HG02870 (cell line): ENCODE measurements around the gene OAF.
"Not testable (repeated sequence)": the region's sequence is repeated elsewhere in the genome, so short reads cannot be mapped to it uniquely, and the experiment has no call there.

ENCODE experiments used
- ATAC-seq: cut with Tn5 transposase; IDR thresholded peaks from one replicate; pipeline ENCODE4 v1.9.1; 2021; ENCODE audit warnings: mild to moderate bottlenecking, moderate library complexity; ENCODE audit not compliant: unreplicated experiment

Gene OAF

DNA sequence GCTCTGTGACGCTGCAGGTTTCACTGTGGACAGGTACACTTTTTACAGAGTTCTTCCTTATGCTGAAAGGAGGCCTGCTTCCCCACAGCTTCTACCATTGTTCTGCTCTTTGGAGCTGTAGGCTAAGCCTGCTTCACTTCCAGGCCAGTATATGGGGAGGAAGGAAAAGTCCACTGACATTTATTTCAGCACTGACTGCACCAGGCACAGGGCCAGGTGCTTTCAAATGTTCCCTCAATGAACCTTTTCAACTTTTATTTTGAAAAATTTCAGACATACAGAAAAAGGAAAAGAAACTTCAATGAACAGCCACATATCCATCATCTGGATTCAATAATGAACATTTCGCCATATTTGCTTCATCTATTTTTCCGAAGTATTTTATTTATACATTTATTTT, 51.1 kb downstream of the OAF start:
- no peak for ATAC-seq

DNA sequence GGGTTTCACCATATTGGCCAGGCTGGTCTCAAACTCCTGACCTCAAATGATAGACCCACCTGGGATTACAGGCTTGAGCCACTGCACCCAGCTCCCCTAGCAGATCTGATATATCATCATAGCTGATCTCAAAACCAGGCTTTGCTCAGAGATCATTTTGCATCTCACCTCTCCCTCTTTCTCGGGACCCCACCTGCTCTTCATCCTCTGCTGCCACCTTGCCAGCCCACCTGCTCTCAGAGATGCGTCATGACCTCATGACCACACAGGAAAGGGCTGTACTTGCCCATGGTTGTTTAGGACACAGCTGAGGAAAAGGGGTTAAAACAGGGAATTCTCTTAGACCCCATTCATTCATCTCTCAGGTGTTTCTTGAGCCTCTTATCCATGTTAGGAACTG, 56.5 kb downstream of the OAF start:
- ATAC-seq, result no peak

DNA sequence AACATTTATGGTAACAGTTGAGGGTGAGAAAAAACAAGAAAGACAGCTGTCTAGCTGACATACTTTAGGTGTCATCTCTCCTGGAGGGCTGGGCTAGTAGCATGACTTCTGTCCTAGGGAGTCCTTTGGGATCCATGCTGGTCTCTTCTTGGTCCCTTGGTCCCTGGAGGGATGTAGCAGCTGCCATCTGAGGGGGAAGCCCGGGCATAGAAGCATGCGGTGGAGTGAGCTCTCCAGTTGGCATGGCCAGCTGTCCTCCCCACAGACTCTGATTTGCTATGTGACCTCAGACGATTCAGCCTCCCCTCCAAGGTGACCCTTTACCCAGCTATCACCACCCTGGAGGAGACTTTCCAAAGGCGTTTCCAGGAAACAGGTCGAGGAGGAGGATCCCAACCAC, 57.9 kb downstream of the OAF start:
- no peak for ATAC-seq

DNA sequence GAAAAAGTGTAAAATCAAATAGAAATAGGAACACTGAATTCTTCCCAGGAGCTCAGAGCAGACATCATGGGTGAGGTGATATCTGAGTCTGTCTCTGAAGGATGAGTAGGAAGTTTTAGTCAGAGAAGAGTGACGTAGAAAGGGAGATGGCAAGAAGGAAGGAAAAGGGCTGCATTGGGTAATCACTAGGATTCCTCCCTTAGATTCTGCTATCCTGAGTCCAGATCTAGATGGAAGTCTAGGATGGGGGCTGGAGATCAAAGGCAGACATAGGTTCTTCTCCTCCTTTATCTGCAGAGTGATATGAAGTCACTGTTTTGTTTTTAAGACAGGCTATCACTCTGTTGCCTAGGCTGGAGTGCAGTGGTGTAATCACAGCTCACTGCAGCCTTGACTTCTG, 59.6 kb downstream of the OAF start:
- no peak for ATAC-seq

DNA sequence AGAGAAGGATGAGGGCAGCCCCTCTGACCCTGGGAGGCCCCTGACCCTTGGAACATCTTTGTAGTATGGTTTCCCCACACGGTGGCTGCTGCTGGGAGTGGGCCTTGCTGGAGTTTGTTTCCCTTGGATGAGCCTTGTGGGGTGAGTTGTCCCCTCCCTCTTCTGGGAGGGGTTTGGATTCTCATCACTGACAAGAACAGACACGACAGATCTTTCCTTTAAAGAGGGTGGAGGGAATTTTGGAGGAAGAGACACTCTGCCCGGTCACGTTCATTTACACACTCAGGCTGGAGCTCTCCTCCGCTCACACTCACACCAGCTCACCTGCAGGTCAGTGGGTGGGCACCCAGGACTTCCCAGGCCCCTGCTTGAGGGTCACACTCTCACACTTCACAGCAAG, 60.8 kb downstream of the OAF start:
- no peak for ATAC-seq

DNA sequence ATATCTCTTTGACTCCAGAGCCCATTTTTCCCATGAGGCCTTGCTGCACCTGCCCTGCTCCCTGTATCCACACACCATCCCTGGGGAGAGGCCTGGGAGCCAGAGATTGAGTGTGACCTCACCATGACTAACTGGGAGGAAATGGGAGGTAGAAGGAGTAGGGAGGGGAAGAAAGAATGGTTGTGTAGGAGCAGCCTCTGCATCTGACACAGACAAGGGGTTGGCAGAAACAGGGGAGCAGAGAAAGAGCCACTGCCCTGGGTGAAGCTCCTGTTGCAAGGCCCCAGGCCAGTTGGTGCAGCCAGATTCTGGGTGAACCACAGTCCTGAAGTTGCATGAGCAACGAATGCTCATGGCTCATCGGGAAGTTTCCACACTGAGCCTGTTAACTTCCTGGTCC, 61.5 kb downstream of the OAF start:
- no peak for ATAC-seq

DNA sequence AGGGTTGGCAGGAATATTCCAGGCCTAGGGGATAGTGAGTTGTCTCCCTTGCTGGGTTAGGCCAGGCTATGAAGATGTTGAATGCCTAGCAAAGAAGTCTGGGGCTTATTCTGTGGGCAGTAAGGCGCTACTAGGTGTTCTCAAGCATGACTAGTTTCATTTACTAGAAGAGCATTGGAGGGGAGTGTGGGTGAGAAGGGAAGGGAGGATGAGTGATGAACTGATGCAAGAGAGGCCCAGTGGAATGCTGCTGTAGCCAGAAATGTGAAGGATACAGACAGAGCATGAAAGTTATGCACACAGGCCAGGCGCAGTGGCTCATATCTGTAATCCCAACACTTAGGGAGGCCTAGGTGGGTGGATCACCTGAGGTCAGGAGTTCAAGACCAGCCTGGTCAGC, 62.6 kb downstream of the OAF start:
- ATAC-seq, result no peak

DNA sequence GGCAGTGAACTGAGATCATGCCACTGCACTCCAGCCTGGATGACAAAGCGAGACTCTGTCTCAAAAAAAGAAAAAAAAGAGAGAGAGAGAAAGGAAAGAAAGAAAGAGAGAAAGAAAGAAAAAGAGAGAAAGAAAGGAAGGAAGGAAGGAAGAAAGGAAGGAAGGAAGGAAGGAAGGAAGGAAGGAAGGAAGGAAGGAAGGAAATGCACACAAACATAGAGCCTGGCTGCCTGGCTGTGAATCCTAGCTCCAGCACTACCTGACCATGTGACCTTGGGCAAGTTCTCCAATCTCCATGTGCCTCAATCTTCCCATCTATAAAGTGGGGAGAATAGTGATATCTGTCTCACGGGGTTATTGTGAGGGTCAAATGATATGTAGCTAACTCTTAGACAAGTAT, 63.1 kb downstream of the OAF start:
- ATAC-seq, result not testable (repeated sequence)

DNA sequence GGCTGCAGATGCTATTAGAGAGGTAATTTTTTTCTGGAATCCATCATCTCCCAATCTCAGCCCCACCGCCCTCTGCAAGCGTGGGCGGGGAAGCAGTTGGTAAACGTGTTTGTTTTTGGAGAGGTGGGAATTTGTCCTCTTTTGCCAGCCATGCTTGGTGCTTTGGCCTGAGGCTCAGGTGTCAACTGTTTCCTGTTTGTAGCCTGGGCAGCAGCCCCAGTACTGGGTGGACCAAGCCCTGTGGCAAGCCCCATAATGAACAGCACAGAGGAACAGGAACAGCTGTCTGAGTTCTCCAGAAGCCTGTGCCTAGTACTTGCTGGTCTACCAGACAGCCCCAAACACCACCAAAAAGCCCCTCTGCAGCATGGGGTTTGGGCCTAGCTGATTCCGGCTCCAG, 68.7 kb downstream of the OAF start:
- no peak for ATAC-seq
